SH-SY5Y (cell line): ENCODE results near the gene AGTPBP1.

Experiments
- GATA2 ChIP-seq: IDR thresholded peaks from 2 replicates; pipeline ENCODE4 v1.6.1; 2011; ENCODE audit warnings: mild to moderate bottlenecking, low read depth, low read length
- GATA3 ChIP-seq: IDR thresholded peaks from 2 replicates; pipeline ENCODE4 v1.6.1; 2011; ENCODE audit warnings: low read depth, mild to moderate bottlenecking, low read length, moderate library complexity

AGTPBP1 gene

GRCh38 chr9:85599540-85600105 is 142.1 kb downstream of the AGTPBP1 start:
- TF ChIP-seq GATA3: no peak
- TF ChIP-seq GATA2: no peak

DNA sequence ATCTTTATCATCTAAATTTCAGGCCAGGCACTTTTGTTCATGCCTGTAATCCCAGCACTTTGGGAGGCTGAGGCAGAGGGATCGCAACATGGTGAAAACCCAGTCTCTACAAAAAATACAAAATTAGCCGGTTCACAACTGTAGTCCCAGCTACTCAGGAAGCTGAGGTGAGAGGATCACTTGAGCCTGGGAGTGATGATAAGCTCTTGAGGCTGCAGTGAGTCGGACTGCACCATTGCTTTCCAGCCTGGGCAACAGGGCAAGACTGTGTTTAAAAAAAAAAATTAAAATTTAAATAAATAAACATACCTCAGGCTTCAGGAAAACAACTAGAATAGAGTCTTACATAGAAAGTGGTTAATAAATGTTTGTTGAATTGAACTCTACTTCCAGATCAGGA is 147.4 kb downstream of the AGTPBP1 start:
- TF ChIP-seq GATA3 (no peak), GATA2 (no peak)

DNA sequence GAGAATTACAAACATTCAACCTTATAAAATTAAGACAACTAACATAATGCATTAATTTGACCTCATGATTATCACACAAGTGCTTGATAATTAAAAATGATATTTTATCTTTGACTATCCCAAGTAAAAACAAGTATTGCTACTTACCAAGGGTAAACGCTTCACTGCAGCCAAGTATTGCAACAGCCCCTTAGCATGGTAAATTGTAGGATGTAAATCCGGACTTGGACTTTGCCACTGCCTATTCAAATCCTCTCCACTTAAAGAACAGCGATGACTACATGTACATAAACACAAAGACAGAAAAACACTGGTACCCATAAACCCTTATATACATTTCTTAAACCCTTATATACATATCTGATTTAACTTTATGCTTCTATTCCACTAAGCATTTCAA is 155.1 kb downstream of the AGTPBP1 start:
- TF ChIP-seq GATA2 (no peak), GATA3 (no peak)

- TF ChIP-seq GATA3 (no peak), GATA2 (no peak)
Observed at GRCh38 chr9:85577353-85577952, 164.3 kb downstream of the AGTPBP1 start.

GRCh38 chr9:85575868-85576267 is 165.9 kb downstream of the AGTPBP1 start:
- TF ChIP-seq GATA2 (no peak), GATA3 (no peak)

DNA sequence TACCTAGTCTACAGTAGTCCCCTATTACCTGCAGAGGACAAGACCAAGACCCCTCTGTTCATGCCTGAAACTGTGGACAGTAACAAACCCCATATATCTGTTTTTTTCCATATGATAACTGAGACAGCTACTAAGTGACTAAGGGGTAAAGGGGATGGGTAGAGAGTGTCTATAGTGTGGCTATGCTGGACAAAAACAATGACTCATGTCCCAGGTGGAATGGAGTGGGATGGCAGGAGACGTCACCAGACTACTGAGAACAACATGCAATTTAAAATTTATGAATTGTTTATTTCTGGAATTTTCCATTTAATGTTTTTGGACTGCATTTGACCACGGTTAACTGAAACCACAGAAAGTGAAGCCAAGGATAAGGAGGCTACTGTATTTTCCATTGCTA is 171.8 kb downstream of the AGTPBP1 start:
- no peak for TF ChIP-seq GATA2
- no peak for TF ChIP-seq GATA3

- TF ChIP-seq GATA2: no peak
- no peak for TF ChIP-seq GATA3
Observed at GRCh38 chr9:85559526-85559925, 182.2 kb downstream of the AGTPBP1 start.

DNA sequence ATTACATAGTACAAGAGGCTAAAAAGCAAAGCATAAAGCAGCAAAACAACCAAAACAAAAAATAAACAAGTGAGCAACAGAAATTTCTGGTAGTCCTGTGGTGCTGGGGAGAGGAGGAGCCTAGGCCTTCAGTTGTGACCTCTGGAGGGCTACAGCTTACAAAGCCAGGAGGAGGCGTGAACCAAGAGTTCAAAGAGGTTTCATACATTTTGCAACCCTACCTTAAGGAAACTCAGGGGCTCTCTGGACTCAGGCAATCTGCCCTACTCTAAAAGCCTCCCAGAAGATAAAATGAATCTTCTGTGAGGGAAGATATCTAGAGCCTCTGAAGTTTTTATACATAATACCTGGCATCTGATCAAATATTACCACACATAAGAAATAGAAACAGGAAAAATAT is 187.4 kb downstream of the AGTPBP1 start:
- TF ChIP-seq GATA3 (no peak), GATA2 (no peak)

- TF ChIP-seq GATA3 (no peak), GATA2 (no peak)
Observed at GRCh38 chr9:85553475-85553874, 188.3 kb downstream of the AGTPBP1 start.

DNA sequence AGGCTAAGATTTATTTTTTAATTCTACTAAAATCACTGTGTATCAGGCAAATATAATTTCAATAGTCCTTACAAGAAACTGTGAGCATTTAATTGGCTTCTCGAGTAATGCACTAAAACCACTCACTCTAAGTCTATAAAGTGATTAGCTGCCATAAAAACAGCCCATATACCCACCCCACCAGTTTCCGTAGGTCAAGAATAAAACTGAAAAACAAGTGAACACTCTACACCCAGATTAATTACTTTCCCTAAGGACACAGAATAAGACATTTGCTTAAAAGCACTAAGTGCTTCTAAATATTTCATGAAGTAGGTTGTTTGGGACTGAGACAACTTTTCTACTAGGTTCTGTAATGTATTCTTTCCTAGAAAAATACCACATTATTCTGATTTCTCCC is 194.2 kb downstream of the AGTPBP1 start:
- TF ChIP-seq GATA2: no peak
- TF ChIP-seq GATA3: no peak

DNA sequence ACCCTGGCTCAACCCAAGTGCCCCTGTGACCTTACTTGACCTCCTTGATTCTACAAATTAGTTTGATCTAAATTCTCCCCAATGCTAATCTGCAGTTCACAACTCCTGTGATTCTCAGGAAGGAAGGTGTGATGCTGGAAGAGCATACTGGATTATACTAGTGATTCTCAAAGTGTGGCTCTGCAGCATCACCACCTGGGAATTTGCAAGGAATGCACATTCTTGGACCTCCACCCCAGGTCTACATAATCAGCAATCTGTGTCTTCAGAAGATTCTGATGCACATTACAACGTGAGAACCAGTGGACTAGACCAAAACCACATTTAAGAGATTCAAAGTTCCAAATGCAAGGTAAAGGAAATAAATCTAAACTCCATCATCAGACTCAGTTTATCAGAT is 198.6 kb downstream of the AGTPBP1 start:
- TF ChIP-seq GATA2: no peak

DNA sequence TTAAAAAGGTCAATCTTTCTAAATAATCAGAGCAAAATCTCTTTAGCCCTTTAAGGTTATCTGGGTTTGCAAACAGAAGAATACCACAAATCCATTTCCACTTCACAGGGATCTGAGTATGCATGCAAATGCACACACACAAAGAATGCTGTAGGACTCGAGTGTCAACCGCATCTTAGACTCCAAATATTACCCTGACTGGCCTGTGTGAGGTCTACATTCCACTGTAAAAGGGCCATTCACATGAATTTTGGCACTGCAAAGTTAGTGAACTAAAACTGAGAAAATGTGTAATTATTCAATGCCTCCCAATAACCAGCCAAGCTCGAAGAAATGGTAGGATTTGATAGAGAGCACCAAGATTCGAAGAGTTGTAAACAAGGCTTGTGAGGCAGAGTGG is 199.9 kb downstream of the AGTPBP1 start:
- TF ChIP-seq GATA2 (no peak), GATA3 (no peak)

- TF ChIP-seq GATA2: no peak
- no peak for TF ChIP-seq GATA3
Observed at GRCh38 chr9:85536514-85536913, 205.2 kb downstream of the AGTPBP1 start.

GRCh38 chr9:85536076-85536475 is 205.7 kb downstream of the AGTPBP1 start:
- TF ChIP-seq GATA2: no peak
- no peak for TF ChIP-seq GATA3

DNA sequence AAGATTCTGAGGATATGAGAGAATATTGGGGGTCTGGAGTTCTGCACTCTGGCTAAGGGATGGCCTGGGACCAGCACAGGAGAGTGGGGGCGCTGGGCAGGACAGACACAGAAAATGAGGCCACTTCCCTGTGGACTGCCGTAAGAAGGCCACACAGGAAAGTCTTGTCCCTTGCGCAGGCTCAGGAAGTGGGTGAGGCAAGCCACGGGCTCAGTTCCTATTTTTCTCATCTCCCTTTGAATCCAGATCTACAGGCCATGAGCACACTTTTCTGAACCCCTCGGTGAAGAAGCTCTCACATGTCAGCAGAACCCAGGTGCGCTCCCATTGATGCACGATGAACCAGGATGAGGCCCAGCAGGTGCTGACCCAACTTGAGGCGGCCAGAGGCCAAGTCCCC is 207.4 kb downstream of the AGTPBP1 start:
- TF ChIP-seq GATA3: no peak
- no peak for TF ChIP-seq GATA2

DNA sequence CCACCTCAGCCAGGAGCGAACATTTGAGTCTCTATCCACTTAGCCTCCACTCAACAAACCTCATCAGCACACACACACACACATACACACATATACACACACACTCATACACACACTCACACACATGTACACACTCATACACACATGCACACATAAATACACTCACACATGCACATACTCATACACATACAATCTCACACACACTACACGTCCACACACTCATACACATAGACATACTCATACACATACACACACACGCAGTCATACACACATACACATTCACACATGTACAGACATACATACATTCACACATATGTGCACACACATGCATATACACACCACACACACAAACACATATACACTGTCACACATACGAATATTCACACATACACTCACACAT is 208.2 kb downstream of the AGTPBP1 start:
- TF ChIP-seq GATA2 (no peak), GATA3 (no peak)
